NCI-H128 (cell line): ENCODE measurements around the gene ST6GALNAC1.

Experiments
- DNase-seq: peaks from one replicate; lab custom pipeline; 2025; ENCODE audit not compliant: unreplicated experiment; lab: John Stamatoyannopoulos, UW

The ST6GALNAC1 gene

GRCh38 chr17:76581515-76581914 lies 62.0 kb downstream of the ST6GALNAC1 start:
- DNase-seq: no peak

- DNase-seq: no peak
Measured at GRCh38 chr17:76579281-76579680, 64.3 kb downstream of the ST6GALNAC1 start.

- no peak for DNase-seq
Measured at GRCh38 chr17:76578376-76578775, 65.2 kb downstream of the ST6GALNAC1 start.

- no peak for DNase-seq
Measured at GRCh38 chr17:76577876-76578275, 65.7 kb downstream of the ST6GALNAC1 start.

GRCh38 chr17:76576189-76576588 lies 67.4 kb downstream of the ST6GALNAC1 start:
- no peak for DNase-seq

GRCh38 chr17:76575570-76575969 lies 68.0 kb downstream of the ST6GALNAC1 start:
- no peak for DNase-seq
